ENCODE measurements around the gene DIDO1.

DIDO1 gene

GRCh38 chr20:62907384-62908317 is 18.7 kb downstream of the DIDO1 start:
- no peak for DNase-seq

- DNase-seq: no peak
Observed at GRCh38 chr20:62906647-62907375, 19.5 kb downstream of the DIDO1 start.

- no peak for DNase-seq
Observed at GRCh38 chr20:62906209-62906608, 20.1 kb downstream of the DIDO1 start.

GRCh38 chr20:62905536-62906117 is 20.7 kb downstream of the DIDO1 start:
- no peak for DNase-seq

- no peak for DNase-seq
Observed at GRCh38 chr20:62902926-62903615, 23.2 kb downstream of the DIDO1 start.

GRCh38 chr20:62901891-62902290 is 24.4 kb downstream of the DIDO1 start:
- DNase-seq: no peak

- no peak for DNase-seq
Observed at GRCh38 chr20:62900692-62901584, 25.4 kb downstream of the DIDO1 start.

GRCh38 chr20:62900052-62900691 is 26.1 kb downstream of the DIDO1 start:
- peak; percentile 62 for DNase-seq

GRCh38 chr20:62899633-62900051 is 26.7 kb downstream of the DIDO1 start:
- no peak for DNase-seq

- DNase-seq: no peak
Observed at GRCh38 chr20:62898970-62899632, 27.2 kb downstream of the DIDO1 start.

GRCh38 chr20:62898093-62898964 is 28.0 kb downstream of the DIDO1 start:
- DNase-seq: no peak

- no peak for DNase-seq
Observed at GRCh38 chr20:62897666-62898065, 28.6 kb downstream of the DIDO1 start.

- DNase-seq: no peak
Observed at GRCh38 chr20:62896526-62896925, 29.8 kb downstream of the DIDO1 start.

- DNase-seq: no peak
Observed at GRCh38 chr20:62895539-62895938, 30.8 kb downstream of the DIDO1 start.

GRCh38 chr20:62894261-62894660 is 32.0 kb downstream of the DIDO1 start:
- no peak for DNase-seq

- no peak for DNase-seq
Observed at GRCh38 chr20:62893700-62894099, 32.6 kb downstream of the DIDO1 start.

- no peak for DNase-seq
Observed at GRCh38 chr20:62892348-62893304, 33.7 kb downstream of the DIDO1 start.

- DNase-seq: no peak
Observed at GRCh38 chr20:62891111-62891510, 35.2 kb downstream of the DIDO1 start.

GRCh38 chr20:62890444-62890843 is 35.9 kb downstream of the DIDO1 start:
- DNase-seq: no peak
